ENCODE results near the gene TMCC2.

TMCC2 gene

GRCh38 chr1:205301842-205302588 lies 74.3 kb downstream of the TMCC2 start:
- no peak for DNase-seq (ENCODE audit: low read depth in 2 of 2)

DNA sequence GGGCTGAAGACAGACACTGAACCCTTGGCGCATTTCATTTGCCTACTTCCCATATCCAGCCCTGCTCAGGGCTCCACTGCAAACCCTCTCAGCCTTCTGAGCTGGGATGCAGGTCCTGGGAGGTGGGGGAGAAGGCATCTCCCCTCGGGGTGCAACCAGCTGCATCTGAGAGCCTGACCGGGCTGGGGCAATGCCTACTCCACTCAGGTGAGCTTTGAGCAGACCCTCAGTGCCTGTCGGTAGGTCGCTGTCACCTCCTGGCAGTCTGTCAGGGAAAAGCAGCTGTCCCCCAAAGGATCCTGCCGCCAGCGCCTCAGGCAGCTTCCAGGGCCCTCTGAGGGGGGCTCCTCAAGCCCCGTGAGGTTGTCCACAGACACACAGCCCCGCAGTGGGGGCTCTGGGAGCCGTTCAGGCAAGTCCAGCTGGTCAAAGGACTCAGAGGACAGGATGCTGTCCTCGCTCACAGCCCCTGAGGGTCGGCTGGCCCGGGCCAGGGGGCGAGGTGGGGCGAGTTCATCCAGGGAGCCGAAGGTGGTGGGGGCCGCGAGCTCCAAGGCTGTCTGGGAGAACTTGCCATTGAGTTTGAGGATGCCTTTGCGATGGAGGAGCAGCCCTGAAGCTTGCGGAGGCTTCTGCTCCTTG lies 75.6 kb downstream of the TMCC2 start:
- DNase-seq (ENCODE audit: low read depth in 2 of 2) = no peak

- DNase-seq (ENCODE audit: low read depth in 2 of 2) = no peak
These were observed 76.4 kb downstream of the TMCC2 start for GRCh38 chr1:205304046-205304694.

- no peak for DNase-seq (ENCODE audit: low read depth in 2 of 2)
These were observed 76.9 kb downstream of the TMCC2 start for GRCh38 chr1:205304695-205305070.

- no peak for DNase-seq (ENCODE audit: low read depth in 2 of 2)
These were observed 79.3 kb downstream of the TMCC2 start for GRCh38 chr1:205306929-205307566.

GRCh38 chr1:205309741-205310140 lies 82.0 kb downstream of the TMCC2 start:
- DNase-seq (ENCODE audit: low read depth in 2 of 2) = no peak

GRCh38 chr1:205310976-205311704 lies 83.4 kb downstream of the TMCC2 start:
- no peak for DNase-seq (ENCODE audit: low read depth in 2 of 2)

GRCh38 chr1:205312866-205313562 lies 85.3 kb downstream of the TMCC2 start:
- no peak for DNase-seq (ENCODE audit: low read depth in 2 of 2)

- DNase-seq (ENCODE audit: low read depth in 2 of 2) = no peak
These were observed 86.0 kb downstream of the TMCC2 start for GRCh38 chr1:205313563-205314308.

DNA sequence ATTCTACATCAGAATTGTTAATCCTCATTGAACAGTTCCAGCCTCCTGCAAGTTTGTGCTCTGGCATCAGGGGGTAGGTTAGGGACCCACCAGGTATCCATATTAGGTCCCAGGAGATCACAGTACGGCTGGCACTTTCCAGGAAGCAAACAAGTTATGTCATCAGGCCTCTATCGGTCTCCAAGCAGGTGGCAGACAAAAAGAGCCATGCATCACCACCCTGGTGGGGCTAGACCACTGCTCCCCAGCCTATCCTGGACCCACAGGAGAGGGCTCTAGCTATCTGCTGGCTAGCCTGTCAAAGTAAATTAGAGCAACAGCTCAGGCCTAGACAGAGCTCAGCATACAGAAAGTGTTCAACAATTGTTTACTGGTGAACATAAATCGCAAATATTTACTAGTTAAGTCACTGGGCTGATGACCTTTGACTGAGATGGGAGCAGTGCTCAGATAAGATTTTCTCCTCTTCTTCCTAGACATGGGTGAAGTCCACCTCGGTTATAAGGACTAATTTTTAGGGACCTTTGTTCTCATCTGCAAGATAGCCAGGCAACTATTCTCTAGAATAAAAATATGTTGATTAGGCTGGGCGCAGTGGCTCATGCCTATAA lies 87.4 kb downstream of the TMCC2 start:
- no peak for DNase-seq (ENCODE audit: low read depth in 2 of 2)

- no peak for DNase-seq (ENCODE audit: low read depth in 2 of 2)
These were observed 88.4 kb downstream of the TMCC2 start for GRCh38 chr1:205316161-205316566.

GRCh38 chr1:205317311-205317917 lies 89.7 kb downstream of the TMCC2 start:
- no peak for DNase-seq (ENCODE audit: low read depth in 2 of 2)

- no peak for DNase-seq (ENCODE audit: low read depth in 2 of 2)
These were observed 90.7 kb downstream of the TMCC2 start for GRCh38 chr1:205318231-205318991.

- no peak for DNase-seq (ENCODE audit: low read depth in 2 of 2)
These were observed 91.6 kb downstream of the TMCC2 start for GRCh38 chr1:205319081-205320018.

- peak; percentile 71 to 73 for DNase-seq (ENCODE audit: low read depth in 2 of 2)
These were observed 93.6 kb downstream of the TMCC2 start, which contains the start of gene NUAK2 for GRCh38 chr1:205321162-205321958. Gene NUAK2 (minus strand): TSS chr1:205321745. CDS start chr1:205321628, 117 bp downstream.

GRCh38 chr1:205321959-205322283 lies 94.2 kb downstream of the TMCC2 start:
- no peak for DNase-seq (ENCODE audit: low read depth in 2 of 2)

Measured in stimulated activated CD8-positive, alpha-beta memory T cell treated with anti-CD3 and anti-CD28 coated beads, Interleukin-7, amount 100 ng/mL, for 1 hour (primary cell).